K562 (cell line): ENCODE measurements around the gene SGPP1.

Source experiments
- BHLHE40 ChIP-seq: IDR thresholded peaks from 2 replicates; pipeline ENCODE4 v1.6.1; 2011; ENCODE audit warnings: low read length, improper control_type of control experiment
- CBX1 ChIP-seq: sonication (generic); IDR thresholded peaks from 2 replicates; pipeline ENCODE4 v1.6.1; 2016; ENCODE audit warnings: antibody characterized with exemption, low read depth, mild to moderate bottlenecking
- NFIC ChIP-seq: fragments of 450-650 bp; IDR thresholded peaks from 2 replicates; pipeline ENCODE4 v1.6.1; 2017; ENCODE audit warnings: mild to moderate bottlenecking, inconsistent platforms
- PHF8 ChIP-seq: fragments of 200-600 bp; sonication (generic); IDR thresholded peaks from 2 replicates; pipeline ENCODE4 v1.6.1; 2012; ENCODE audit warnings: mixed run types, mild to moderate bottlenecking, inconsistent platforms, low read length, moderate library complexity, borderline replicate concordance
- POLR2A ChIP-seq: fragments of 450-650 bp; conservative IDR thresholded peaks from 2 replicates; pipeline ENCODE4 v1.6.1; 2016
- ZC3H11A ChIP-seq: IDR thresholded peaks from 2 replicates; pipeline ENCODE4 v1.6.1; 2012; ENCODE audit warnings: low read depth, low read length, improper control_type of control experiment
- ZNF133 ChIP-seq: fragments of 250-450 bp; sonication (Bioruptor Pico); IDR thresholded peaks from 2 replicates; pipeline ENCODE4 v1.4.0; 2020; ENCODE audit warnings: mild to moderate bottlenecking
- ZNF436 ChIP-seq: fragments of 250-450, 450-650 bp; sonication (Bioruptor Pico); formaldehyde crosslinking; IDR thresholded peaks from 2 replicates; pipeline ENCODE4 v1.7.0; 2020; ENCODE audit warnings: mild to moderate bottlenecking
- TF ChIP-seq, protein P1 (sequence below): IDR thresholded peaks from 2 replicates; pipeline ENCODE4 v1.6.1; 2012; ENCODE audit warnings: low read depth, low read length, improper control_type of control experiment, borderline replicate concordance

DNA sequence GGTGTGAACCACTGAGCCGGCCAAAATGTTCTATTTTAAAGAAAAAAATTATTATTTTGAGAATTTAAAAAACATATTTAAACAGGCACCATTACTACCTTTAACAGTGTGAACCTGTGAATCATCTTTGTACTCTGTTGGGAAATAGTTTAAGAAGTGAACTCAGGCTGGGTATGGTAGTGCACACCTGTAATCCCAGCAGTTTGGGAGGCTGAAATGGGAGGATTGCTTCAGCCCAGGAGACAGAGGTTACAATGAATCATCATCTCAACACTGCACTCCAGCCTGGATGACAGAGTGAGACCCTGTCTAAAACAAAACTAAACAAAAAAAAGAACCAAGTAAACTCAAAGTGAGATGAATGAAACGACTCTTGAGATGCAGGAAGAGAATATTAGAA lies 83.1 kb downstream of the SGPP1 start:
- TF ChIP-seq BHLHE40 (no peak), POLR2A (no peak), NFIC (no peak), ZC3H11A (no peak), PHF8 (no peak), CBX1 (no peak), ZNF436 (CRISPR knock-in tag) (no peak), ZNF133 (CRISPR knock-in tag) (no peak)
- TF ChIP-seq, protein P1, sequence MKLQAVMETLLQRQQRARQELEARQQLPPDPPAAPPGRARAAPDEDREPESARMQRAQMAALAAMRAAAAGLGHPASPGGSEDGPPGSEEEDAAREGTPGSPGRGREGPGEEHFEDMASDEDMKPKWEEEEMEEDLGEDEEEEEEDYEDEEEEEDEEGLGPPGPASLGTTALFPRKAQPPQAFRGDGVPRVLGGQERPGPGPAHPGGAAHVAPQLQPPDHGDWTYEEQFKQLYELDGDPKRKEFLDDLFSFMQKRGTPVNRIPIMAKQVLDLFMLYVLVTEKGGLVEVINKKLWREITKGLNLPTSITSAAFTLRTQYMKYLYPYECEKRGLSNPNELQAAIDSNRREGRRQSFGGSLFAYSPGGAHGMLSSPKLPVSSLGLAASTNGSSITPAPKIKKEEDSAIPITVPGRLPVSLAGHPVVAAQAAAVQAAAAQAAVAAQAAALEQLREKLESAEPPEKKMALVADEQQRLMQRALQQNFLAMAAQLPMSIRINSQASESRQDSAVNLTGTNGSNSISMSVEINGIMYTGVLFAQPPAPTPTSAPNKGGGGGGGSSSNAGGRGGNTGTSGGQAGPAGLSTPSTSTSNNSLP: no peak
